ENCODE measurements around the gene AQR.

DNA sequence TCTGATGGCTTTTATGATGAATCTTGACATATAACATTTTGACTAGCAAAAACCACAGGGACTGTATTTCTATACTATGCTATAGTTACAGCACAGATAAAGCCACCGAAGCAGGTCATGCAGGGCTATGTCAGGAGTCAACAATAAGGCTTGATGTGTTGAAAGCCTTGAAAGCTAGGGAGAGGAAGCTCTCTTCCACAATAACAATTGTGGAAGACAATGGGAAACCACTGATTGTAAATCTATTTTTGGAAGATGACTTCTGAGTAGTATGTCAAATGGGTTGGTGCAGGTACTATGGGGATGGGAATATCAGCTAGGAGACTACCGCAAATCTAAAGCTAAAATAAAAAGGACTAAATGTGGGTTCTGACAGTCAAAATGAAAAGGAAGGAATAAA is 4.0 kb upstream of the AQR start:
- TF ChIP-seq, protein P1, sequence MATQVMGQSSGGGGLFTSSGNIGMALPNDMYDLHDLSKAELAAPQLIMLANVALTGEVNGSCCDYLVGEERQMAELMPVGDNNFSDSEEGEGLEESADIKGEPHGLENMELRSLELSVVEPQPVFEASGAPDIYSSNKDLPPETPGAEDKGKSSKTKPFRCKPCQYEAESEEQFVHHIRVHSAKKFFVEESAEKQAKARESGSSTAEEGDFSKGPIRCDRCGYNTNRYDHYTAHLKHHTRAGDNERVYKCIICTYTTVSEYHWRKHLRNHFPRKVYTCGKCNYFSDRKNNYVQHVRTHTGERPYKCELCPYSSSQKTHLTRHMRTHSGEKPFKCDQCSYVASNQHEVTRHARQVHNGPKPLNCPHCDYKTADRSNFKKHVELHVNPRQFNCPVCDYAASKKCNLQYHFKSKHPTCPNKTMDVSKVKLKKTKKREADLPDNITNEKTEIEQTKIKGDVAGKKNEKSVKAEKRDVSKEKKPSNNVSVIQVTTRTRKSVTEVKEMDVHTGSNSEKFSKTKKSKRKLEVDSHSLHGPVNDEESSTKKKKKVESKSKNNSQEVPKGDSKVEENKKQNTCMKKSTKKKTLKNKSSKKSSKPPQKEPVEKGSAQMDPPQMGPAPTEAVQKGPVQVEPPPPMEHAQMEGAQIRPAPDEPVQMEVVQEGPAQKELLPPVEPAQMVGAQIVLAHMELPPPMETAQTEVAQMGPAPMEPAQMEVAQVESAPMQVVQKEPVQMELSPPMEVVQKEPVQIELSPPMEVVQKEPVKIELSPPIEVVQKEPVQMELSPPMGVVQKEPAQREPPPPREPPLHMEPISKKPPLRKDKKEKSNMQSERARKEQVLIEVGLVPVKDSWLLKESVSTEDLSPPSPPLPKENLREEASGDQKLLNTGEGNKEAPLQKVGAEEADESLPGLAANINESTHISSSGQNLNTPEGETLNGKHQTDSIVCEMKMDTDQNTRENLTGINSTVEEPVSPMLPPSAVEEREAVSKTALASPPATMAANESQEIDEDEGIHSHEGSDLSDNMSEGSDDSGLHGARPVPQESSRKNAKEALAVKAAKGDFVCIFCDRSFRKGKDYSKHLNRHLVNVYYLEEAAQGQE (IDR thresholded peaks at IDR 0.05; ENCODE audit: insufficient read depth in 1 of 2, low read depth in 2 of 2, low read length in 1 of 2), result no peak
- TF ChIP-seq, protein P2, sequence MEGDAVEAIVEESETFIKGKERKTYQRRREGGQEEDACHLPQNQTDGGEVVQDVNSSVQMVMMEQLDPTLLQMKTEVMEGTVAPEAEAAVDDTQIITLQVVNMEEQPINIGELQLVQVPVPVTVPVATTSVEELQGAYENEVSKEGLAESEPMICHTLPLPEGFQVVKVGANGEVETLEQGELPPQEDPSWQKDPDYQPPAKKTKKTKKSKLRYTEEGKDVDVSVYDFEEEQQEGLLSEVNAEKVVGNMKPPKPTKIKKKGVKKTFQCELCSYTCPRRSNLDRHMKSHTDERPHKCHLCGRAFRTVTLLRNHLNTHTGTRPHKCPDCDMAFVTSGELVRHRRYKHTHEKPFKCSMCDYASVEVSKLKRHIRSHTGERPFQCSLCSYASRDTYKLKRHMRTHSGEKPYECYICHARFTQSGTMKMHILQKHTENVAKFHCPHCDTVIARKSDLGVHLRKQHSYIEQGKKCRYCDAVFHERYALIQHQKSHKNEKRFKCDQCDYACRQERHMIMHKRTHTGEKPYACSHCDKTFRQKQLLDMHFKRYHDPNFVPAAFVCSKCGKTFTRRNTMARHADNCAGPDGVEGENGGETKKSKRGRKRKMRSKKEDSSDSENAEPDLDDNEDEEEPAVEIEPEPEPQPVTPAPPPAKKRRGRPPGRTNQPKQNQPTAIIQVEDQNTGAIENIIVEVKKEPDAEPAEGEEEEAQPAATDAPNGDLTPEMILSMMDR (IDR thresholded peaks at IDR 0.05), result no peak
- TF ChIP-seq POLR2AphosphoS5 (IDR thresholded peaks at IDR 0.05; ENCODE audit: low read depth, low read length) (no peak), TCF7L2 (IDR thresholded peaks at IDR 0.05; ENCODE audit: low read depth, low read length) (no peak)
